H1 (cell line): ENCODE data around the gene FARS2. TPM values are rescaled to one million over a fixed set of nuclear protein-coding genes. Genes with fewer than 3 reads are reported as not detected.

Source experiments
- CTCF ChIA-PET: fragments of 300-600 bp; sonication (Branson Sonifier 250); formaldehyde crosslinking; loops from one replicate; lab custom pipeline; 2021; ENCODE audit not compliant: partially characterized antibody; lab: Charles Lee
- POLR2A ChIA-PET: fragments of 300-600 bp; sonication (Branson Sonifier 250); formaldehyde crosslinking; loops from one replicate; lab custom pipeline; 2021; ENCODE audit warnings: inconsistent platforms; ENCODE audit not compliant: partially characterized antibody; lab: Charles Lee
- DNase-seq, 2 experiments: peaks; one replicate each; pipeline versions ENCODE4 v3.0.0 to v3.0.0-alpha.2; 2010 to 2022; ENCODE audit warnings: low spot score in 2 of 2, low read depth in 1 of 2, mixed read lengths in 1 of 2
- FAIRE-seq: peaks from 2 replicates; lab custom pipeline; 2011; peaks lifted over from hg19 to GRCh38; lab: Jason Lieb, UNC
- H2AFZ ChIP-seq: 2 replicates; pipeline ENCODE4 v1.8.1; 2012; ENCODE audit warnings: low read length, inconsistent platforms
- H2AK5ac ChIP-seq: 2 replicates; pipeline ENCODE4 v1.6.1; 2013; ENCODE audit warnings: low read depth, low read length
- H2BK120ac ChIP-seq: replicated peaks from 2 replicates; pipeline ENCODE3; 2013; ENCODE audit warnings: low read depth, low read length, inconsistent platforms
- H2BK12ac ChIP-seq: 2 replicates; pipeline ENCODE4 v1.6.1; 2013; ENCODE audit warnings: low read depth, low read length
- H2BK15ac ChIP-seq: 2 replicates; pipeline ENCODE4 v1.6.1; 2013; ENCODE audit warnings: low read length
- H2BK20ac ChIP-seq: 2 replicates; pipeline ENCODE4 v1.6.1; 2013; ENCODE audit warnings: low read length
- H2BK5ac ChIP-seq: 2 replicates; pipeline ENCODE4 v1.6.1; 2013; ENCODE audit warnings: low read depth, low read length
- H3K14ac ChIP-seq: 2 replicates; pipeline ENCODE4 v1.6.1; 2013; ENCODE audit warnings: inconsistent platforms; ENCODE audit not compliant: insufficient read length
- H3K18ac ChIP-seq: 2 replicates; pipeline ENCODE4 v1.6.1; 2013; ENCODE audit warnings: low read length; ENCODE audit errors: extremely low read depth
- H3K23ac ChIP-seq: 2 replicates; pipeline ENCODE4 v1.6.1; 2013; ENCODE audit warnings: inconsistent platforms; ENCODE audit not compliant: insufficient read length
- H3K23me2 ChIP-seq: 2 replicates; pipeline ENCODE4 v1.6.1; 2013; ENCODE audit warnings: low read depth, low read length
- H3K27ac ChIP-seq: 2 replicates; pipeline ENCODE4 v1.6.1; 2011; ENCODE audit warnings: low read depth, low read length, inconsistent platforms
- H3K27me3 ChIP-seq, 4 experiments: replicated peaks in 1 of 4; 1 replicate in 1 of 4; 2 replicates in 3 of 4; pipeline versions ENCODE4 v1.6.1 to v1.8.1; 2011 to 2013; ENCODE audit warnings: low read length in 3 of 4, mild to moderate bottlenecking in 3 of 4, inconsistent platforms in 2 of 4, mixed read lengths in 2 of 4, moderate library complexity in 1 of 4; ENCODE audit not compliant: control insufficient read depth in 3 of 4, insufficient read depth in 3 of 4; ENCODE audit errors: extremely low read depth in 1 of 4
- H3K36me3 ChIP-seq, 4 experiments: 2 replicates each; pipeline versions ENCODE4 v1.6.1 to v1.8.1; 2011 to 2013; ENCODE audit warnings: mild to moderate bottlenecking in 4 of 4, low read length in 3 of 4, moderate library complexity in 2 of 4, control low read depth in 1 of 4, inconsistent platforms in 1 of 4; ENCODE audit not compliant: insufficient read depth in 4 of 4, control insufficient read depth in 2 of 4
- H3K4ac ChIP-seq: replicated peaks from 2 replicates; pipeline ENCODE3; 2013; ENCODE audit warnings: low read length, low read depth, mixed read lengths, inconsistent platforms; ENCODE audit not compliant: insufficient read length
- H3K4me1 ChIP-seq, 4 experiments: replicated peaks in 1 of 4; 1 replicate in 1 of 4; 2 replicates in 3 of 4; pipeline versions ENCODE4 v1.6.1 to v1.8.1; 2011 to 2013; ENCODE audit warnings: low read length in 3 of 4, inconsistent platforms in 2 of 4, mixed read lengths in 1 of 4; ENCODE audit not compliant: insufficient read depth in 4 of 4, control insufficient read depth in 3 of 4
- H3K4me2 ChIP-seq, 2 experiments: 2 replicates each; pipeline versions ENCODE4 v1.6.1 to v1.8.1; 2011 to 2013; ENCODE audit warnings: low read depth in 2 of 2, low read length in 2 of 2, control low read depth in 1 of 2, inconsistent platforms in 1 of 2, mild to moderate bottlenecking in 1 of 2; ENCODE audit not compliant: insufficient read depth in 1 of 2
- H3K4me3 ChIP-seq, 4 experiments: fragments of 200-600, 300-600 bp in 1 of 4; sonication (generic), shearing (Covaris generic), sonication (Bioruptor Twin) in 1 of 4; 2 replicates each; pipeline versions ENCODE4 v1.5.1 to v1.8.1; 2011 to 2016; ENCODE audit warnings: low read length in 4 of 4, low read depth in 3 of 4, control low read depth in 2 of 4, inconsistent platforms in 2 of 4, mild to moderate bottlenecking in 2 of 4, mixed read lengths in 1 of 4, moderate library complexity in 1 of 4; ENCODE audit not compliant: insufficient read depth in 2 of 4; ENCODE audit errors: extremely low read depth in 1 of 4
- H3K56ac ChIP-seq: replicated peaks from 2 replicates; pipeline ENCODE3; 2013; ENCODE audit warnings: low read depth, mild to moderate bottlenecking, mixed read lengths, low read length, inconsistent platforms; ENCODE audit not compliant: insufficient read length
- H3K79me1 ChIP-seq: 2 replicates; pipeline ENCODE4 v1.6.1; 2013; ENCODE audit warnings: low read depth, low read length, control low read depth
- H3K79me2 ChIP-seq, 2 experiments: 2 replicates each; pipeline versions ENCODE4 v1.6.1 to v1.8.1; 2012 to 2013; ENCODE audit warnings: low read length in 2 of 2, mild to moderate bottlenecking in 2 of 2, inconsistent platforms in 1 of 2; ENCODE audit not compliant: insufficient read depth in 2 of 2, control insufficient read depth in 1 of 2
- H3K9ac ChIP-seq, 4 experiments: replicated peaks in 1 of 4; 1 replicate in 1 of 4; 2 replicates in 3 of 4; pipeline versions ENCODE4 v1.6.1 to v1.8.1; 2011 to 2013; ENCODE audit warnings: low read depth in 3 of 4, low read length in 3 of 4, control low read depth in 2 of 4, mild to moderate bottlenecking in 2 of 4, moderate library complexity in 2 of 4, inconsistent platforms in 1 of 4; ENCODE audit errors: extremely low read depth in 1 of 4
- H3K9me3 ChIP-seq, 2 experiments: 2 replicates each; pipeline versions ENCODE4 v1.6.1 to v1.8.1; 2012 to 2013; ENCODE audit warnings: mild to moderate bottlenecking in 2 of 2, moderate library complexity in 2 of 2, control low read depth in 1 of 2, inconsistent platforms in 1 of 2, low read depth in 1 of 2, low read length in 1 of 2, mixed read lengths in 1 of 2; ENCODE audit not compliant: insufficient read depth in 2 of 2
- H4K20me1 ChIP-seq, 2 experiments: replicated peaks in 1 of 2; 2 replicates each; pipeline versions ENCODE3 to v1.8.1; 2011 to 2013; ENCODE audit warnings: inconsistent platforms in 2 of 2, low read length in 2 of 2, mild to moderate bottlenecking in 1 of 2; ENCODE audit not compliant: insufficient read depth in 2 of 2, control insufficient read depth in 1 of 2
- H4K5ac ChIP-seq: 2 replicates; pipeline ENCODE4 v1.6.1; 2013; ENCODE audit warnings: low read length, low read depth, mixed read lengths, inconsistent platforms; ENCODE audit not compliant: insufficient read length
- H4K8ac ChIP-seq: 2 replicates; pipeline ENCODE4 v1.8.0; 2013; ENCODE audit warnings: mild to moderate bottlenecking, moderate library complexity, low read length, inconsistent platforms; ENCODE audit not compliant: insufficient read depth; ENCODE audit errors: extremely low read depth
- H4K91ac ChIP-seq: replicated peaks from 2 replicates; pipeline ENCODE3; 2013; ENCODE audit warnings: low read length, mixed read lengths, inconsistent platforms; ENCODE audit not compliant: insufficient read length
- BCL11A ChIP-seq, 2 experiments: IDR thresholded peaks; one replicate each; pipeline ENCODE4 v1.6.1; 2011; ENCODE audit warnings: low read depth in 2 of 2, low read length in 2 of 2, mild to moderate bottlenecking in 2 of 2
- CBX8 ChIP-seq: fragments of 300-800, 300-1000 bp; sonication (generic); IDR thresholded peaks from 2 replicates; pipeline ENCODE4 v1.7.1; 2016; ENCODE audit warnings: low read depth, low read length, borderline replicate concordance
- CTBP2 ChIP-seq: IDR thresholded peaks from 2 replicates; pipeline ENCODE4 v1.7.0; 2011; ENCODE audit warnings: borderline replicate concordance, mild to moderate bottlenecking, moderate library complexity, mixed read lengths, low read length; ENCODE audit not compliant: insufficient read depth, insufficient read length
- EZH2 ChIP-seq: fragments of 200-600 bp; sonication (generic); IDR thresholded peaks from 2 replicates; pipeline ENCODE4 v1.7.1; 2012; ENCODE audit warnings: low read depth, mild to moderate bottlenecking, moderate library complexity, low read length, inconsistent platforms; ENCODE audit not compliant: severe bottlenecking
- FOSL1 ChIP-seq: IDR thresholded peaks from 2 replicates; pipeline ENCODE4 v1.6.1; 2011; ENCODE audit warnings: mild to moderate bottlenecking, low read depth, low read length, moderate library complexity; ENCODE audit not compliant: insufficient read depth
- GABPA ChIP-seq: IDR thresholded peaks from 2 replicates; pipeline ENCODE4 v1.6.1; 2011; ENCODE audit warnings: mild to moderate bottlenecking, low read length, moderate library complexity, borderline replicate concordance; ENCODE audit not compliant: insufficient read depth
- KDM5A ChIP-seq: fragments of 200-600 bp; IDR thresholded peaks from 2 replicates; pipeline ENCODE4 v1.7.1; 2012; ENCODE audit warnings: mild to moderate bottlenecking, low read length, inconsistent platforms, mixed read lengths
- NRF1 ChIP-seq: IDR thresholded peaks from 2 replicates; pipeline ENCODE4 v1.6.1; 2011; ENCODE audit warnings: mild to moderate bottlenecking, low read depth, low read length, improper control_type of control experiment
- RNF2 ChIP-seq: fragments of 200-900, 300-1000 bp; sonication (generic); IDR thresholded peaks from 2 replicates; pipeline ENCODE4 v1.7.1; 2016; ENCODE audit warnings: borderline replicate concordance, low read depth, mild to moderate bottlenecking, antibody characterized with exemption, low read length; ENCODE audit not compliant: poor library complexity, severe bottlenecking; ENCODE audit errors: missing control alignments
- SIRT6 ChIP-seq: IDR thresholded peaks from one replicate; pipeline ENCODE4 v1.7.1; 2012; ENCODE audit warnings: low read length, inconsistent platforms
- TCF12 ChIP-seq: IDR thresholded peaks from 2 replicates; pipeline ENCODE4 v1.6.1; 2011; ENCODE audit warnings: low read depth, mild to moderate bottlenecking, low read length
- whole genome bisulfite sequencing, 2 experiments: shearing (Covaris generic) in 1 of 2; methylation state at CpG; one replicate each; pipeline versions ENCODE4 v1.1.6 to v1.1.7; 2013 to 2015; ENCODE audit warnings: low lambda C conversion rate in 2 of 2, mixed read lengths in 2 of 2, inconsistent platforms in 1 of 2, low coverage in 1 of 2, missing lambda C conversion rate in 1 of 2; ENCODE audit not compliant: insufficient replicate concordance in 2 of 2, insufficient coverage in 1 of 2, insufficient read length in 1 of 2; ENCODE audit errors: extremely low coverage in 1 of 2, missing lambda C conversion rate in 1 of 2; 5-methylcytosine and 5-hydroxymethylcytosine counted together
- polyA plus RNA-seq, 7 experiments: library from polyadenylated mRNA; depleted of rRNA in 3 of 7; stranded (reverse) in 5 of 7; unstranded in 2 of 7; fragments of >200 nt in 5 of 7; fragments of 200-250 nt in 2 of 7; gene quantifications; 1 replicate in 5 of 7; 2 replicates in 1 of 7; 4 replicates in 1 of 7; pipeline versions ENCODE4 v1.2.1 to v1.2.3, GENCODE V29; 2011 to 2013; ENCODE audit warnings: missing spikeins in 2 of 7, mixed read lengths in 2 of 7
- total RNA-seq: library from RNA; stranded (reverse); fragmentation: NEBNext Ultra II Directional; extraction: Animal tissue kit (Norgen Biotek cat#: 25700); gene quantifications from 2 replicates; pipeline ENCODE4 v1.2.1, GENCODE V29; 2021

FARS2 gene
- total and polyA plus RNA-seq, 2 of the 8 experiments (the other 6 are each of a cell fraction or from before 2014, with no cell fraction given), result 11.7 to 14.4 TPM

DNA sequence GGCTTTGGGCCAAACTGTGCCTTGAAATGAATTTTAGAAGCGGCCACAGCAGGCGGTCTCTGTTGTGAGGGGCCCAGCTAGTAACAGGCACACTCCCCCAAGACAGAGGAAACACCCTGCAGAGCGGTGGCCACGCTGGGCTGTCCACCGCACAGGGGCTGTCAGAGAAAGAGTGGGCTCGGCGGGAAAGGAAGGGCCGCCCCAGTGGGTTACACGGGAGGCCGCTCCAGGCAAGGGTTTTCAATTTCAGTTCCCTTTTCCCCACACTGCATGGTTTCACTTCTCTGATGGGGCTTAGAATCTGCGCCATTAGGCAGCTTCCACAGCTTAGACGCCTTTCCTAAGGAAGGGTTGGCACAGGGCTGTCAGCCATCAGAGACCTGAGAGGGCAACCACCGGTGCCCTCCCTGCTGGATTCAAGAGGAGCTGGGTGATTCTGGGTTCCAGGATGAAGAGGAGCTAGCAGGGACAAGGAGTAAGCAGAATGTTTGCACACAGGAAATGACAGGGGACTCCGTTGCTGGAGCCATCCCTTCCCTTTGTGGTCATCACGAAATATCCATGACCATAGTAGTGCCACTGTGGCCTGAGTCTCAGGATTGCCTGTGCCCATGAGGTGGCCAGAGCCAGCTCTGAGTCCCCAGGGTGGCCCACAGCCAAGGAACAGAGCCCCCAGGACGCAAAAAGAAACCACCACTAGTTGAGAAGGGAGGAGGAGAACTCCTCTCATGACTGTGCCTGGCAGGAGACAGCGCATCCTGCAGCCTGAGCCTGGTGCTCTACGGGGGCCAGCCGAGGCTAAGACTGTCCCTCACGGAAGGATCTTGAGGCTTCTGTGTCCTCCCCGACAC, 462.8 kb downstream of the FARS2 start:
- H3K79me2 ChIP-seq, result no peaks in the 10 kb centered on the region
- TF ChIP-seq RNF2 (no peak), GABPA (no peak), CBX8 (no peak), TCF12 (no peak), EZH2 (no peak), SIRT6 (no peak), BCL11A (IDR thresholded peaks at IDR 0.05; ENCODE audit: low read depth in 2 of 2, low read length in 2 of 2) (no peak), FOSL1 (no peak), KDM5A (no peak), CTBP2 (no peak), NRF1 (no peak)

More for the DNA sequence above, 462.8 kb downstream of the FARS2 start:
- Histone ChIP-seq H3K27me3 (no peaks in the 10 kb centered on the region; a peak in 1 of 7 replicates), H3K4me2 (0 out of 4 replicates have a peak overlapping the region, but pooled peaks of 1 of the 2 experiments have one; percentile 8), H2BK5ac (peak overlapping the region; percentile 38; the same call in 1 of the 2 replicates), H3K79me1 (no peaks in the 10 kb centered on the region), H3K23ac (no peak overlapping the region), H3K9ac (no peak overlapping the region), H3K14ac (no peak overlapping the region), H3K4me1 (peaks cover 2 to 15% (median 7%) of the 10 kb centered on the region in 4 experiments; a peak in 6 of 7 replicates), H3K18ac (no peak overlapping the region), H3K27ac (no peak overlapping the region), H2BK12ac (no peak overlapping the region), H2BK20ac (no peak overlapping the region), H2BK15ac (peak overlapping the region; percentile 54; the same call in 1 of the 2 replicates), H3K4ac (no peak overlapping the region), H2BK120ac (no peak overlapping the region), H4K8ac (no peak overlapping the region), H3K4me3 (peak overlapping the region in 1 of 4 experiments; percentile 20; a peak in 1 of 8 replicates), H2AK5ac (no peak overlapping the region; the same call in 1 of the 2 replicates), H4K20me1 (no peaks in the 10 kb centered on the region), H3K56ac (no peak overlapping the region), H2AFZ (no peak overlapping the region), H4K91ac (no peak overlapping the region), H3K23me2 (no peaks in the 10 kb centered on the region), H3K36me3 (no peaks in the 10 kb centered on the region), H4K5ac (no peak overlapping the region), H3K9me3 (no peaks in the 10 kb centered on the region)
- POLR2A ChIA-PET, result no interaction called here
- DNase-seq (no peak), FAIRE-seq (no peak)
- WGBS, 2 experiments, result 73% methylated on average over 19 of the region's 21 CpGs; no CpG with 5 or more reads in 1 of the 2 experiments
- CTCF ChIA-PET, result interaction anchor here (0.9 kb wide), 1 partner anchor 215 kb away, joined by 3 read pairs; no protein-coding TSS in a partner anchor
